GM12865 (cell line): ENCODE measurements around the gene SCRN1.

Source experiments
- DNase-seq: peaks from one replicate; pipeline ENCODE4 v3.0.0; 2010; ENCODE audit warnings: low read depth
- H3K4me3 ChIP-seq: 2 replicates; pipeline ENCODE4 v1.5.1; 2011; ENCODE audit warnings: mild to moderate bottlenecking, low read depth, low read length, control low read depth
- TF ChIP-seq, protein P1 (sequence below): IDR thresholded peaks from 2 replicates; pipeline ENCODE4 v1.5.1; 2011; ENCODE audit warnings: low read length, control low read depth, low read depth, inconsistent platforms; ENCODE audit not compliant: insufficient read depth; ENCODE audit errors: missing control alignments

Gene SCRN1

GRCh38 chr7:29977886-29978651 lies 11.5 kb downstream of the SCRN1 start:
- peak; percentile 18 for DNase-seq
- no peak overlapping the region for H3K4me3 ChIP-seq
- TF ChIP-seq, protein P1, sequence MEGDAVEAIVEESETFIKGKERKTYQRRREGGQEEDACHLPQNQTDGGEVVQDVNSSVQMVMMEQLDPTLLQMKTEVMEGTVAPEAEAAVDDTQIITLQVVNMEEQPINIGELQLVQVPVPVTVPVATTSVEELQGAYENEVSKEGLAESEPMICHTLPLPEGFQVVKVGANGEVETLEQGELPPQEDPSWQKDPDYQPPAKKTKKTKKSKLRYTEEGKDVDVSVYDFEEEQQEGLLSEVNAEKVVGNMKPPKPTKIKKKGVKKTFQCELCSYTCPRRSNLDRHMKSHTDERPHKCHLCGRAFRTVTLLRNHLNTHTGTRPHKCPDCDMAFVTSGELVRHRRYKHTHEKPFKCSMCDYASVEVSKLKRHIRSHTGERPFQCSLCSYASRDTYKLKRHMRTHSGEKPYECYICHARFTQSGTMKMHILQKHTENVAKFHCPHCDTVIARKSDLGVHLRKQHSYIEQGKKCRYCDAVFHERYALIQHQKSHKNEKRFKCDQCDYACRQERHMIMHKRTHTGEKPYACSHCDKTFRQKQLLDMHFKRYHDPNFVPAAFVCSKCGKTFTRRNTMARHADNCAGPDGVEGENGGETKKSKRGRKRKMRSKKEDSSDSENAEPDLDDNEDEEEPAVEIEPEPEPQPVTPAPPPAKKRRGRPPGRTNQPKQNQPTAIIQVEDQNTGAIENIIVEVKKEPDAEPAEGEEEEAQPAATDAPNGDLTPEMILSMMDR: peak; percentile 10

GRCh38 chr7:29976673-29977415 lies 12.8 kb downstream of the SCRN1 start:
- TF ChIP-seq, protein P1: no peak
- no peak overlapping the region for H3K4me3 ChIP-seq
- DNase-seq: no peak

DNA sequence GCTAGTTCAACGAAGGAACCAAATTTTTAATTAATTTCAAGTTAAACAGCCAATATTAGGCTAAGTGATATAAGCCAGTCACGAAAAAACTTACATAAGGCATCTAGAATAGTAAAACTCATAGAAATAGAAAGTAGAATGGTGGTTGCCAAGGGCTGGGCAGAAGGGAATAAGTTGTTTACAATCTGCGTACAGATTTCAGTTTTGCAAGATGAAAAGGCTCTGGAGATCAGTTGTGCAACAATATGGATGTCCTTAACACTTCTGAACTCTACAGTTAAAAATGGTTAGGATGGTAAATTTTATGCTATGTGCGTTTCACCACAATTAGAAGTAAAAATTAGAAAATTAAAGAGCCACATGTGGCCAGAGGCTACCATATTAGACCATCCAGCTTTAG lies 13.3 kb downstream of the SCRN1 start:
- TF ChIP-seq, protein P1: no peak
- no peak for DNase-seq
- no peak overlapping the region for H3K4me3 ChIP-seq

DNA sequence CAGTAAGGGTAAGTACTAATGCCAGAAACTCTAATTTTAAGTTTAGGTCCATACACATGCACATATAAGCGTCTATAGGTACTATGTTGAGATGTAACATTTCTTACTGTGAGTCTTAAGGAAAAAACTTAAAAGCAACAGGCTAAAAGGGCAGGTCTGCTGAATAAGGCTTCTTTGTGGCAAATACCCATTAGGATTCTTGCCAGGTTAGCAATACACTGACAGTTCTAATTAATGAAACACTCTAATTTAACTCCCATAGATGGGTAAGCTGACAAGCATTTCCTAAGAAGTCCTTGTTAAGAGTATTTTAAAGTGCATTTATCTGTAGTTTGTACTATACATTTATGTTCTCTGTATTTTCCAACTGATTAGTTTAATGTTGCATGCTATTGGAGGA lies 14.0 kb downstream of the SCRN1 start:
- H3K4me3 ChIP-seq: no peak overlapping the region
- no peak for DNase-seq
- TF ChIP-seq, protein P1: no peak

DNA sequence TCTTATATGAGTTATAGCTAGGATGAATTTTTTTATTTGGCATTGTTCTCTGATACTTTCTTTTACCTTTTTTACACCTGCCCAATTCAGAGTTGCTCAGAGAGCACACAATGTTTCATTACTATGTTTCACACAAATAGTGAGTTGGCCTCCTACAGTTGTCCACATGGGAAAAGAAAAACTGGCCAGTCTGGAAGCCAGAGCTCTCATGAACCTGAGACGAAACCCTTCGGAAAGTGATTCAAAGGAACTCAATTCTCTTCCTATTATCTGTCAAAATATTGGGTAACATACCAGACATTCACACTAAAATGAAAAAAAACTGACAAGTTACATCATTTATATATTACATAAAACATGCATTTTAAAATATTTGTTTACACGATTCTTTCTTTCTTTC lies 15.3 kb downstream of the SCRN1 start:
- TF ChIP-seq, protein P1: no peak
- no peak overlapping the region for H3K4me3 ChIP-seq
- no peak for DNase-seq

GRCh38 chr7:29972315-29972669 lies 17.3 kb downstream of the SCRN1 start:
- H3K4me3 ChIP-seq: no peak overlapping the region
- TF ChIP-seq, protein P1: no peak
- no peak for DNase-seq
